A673 (cell line): ENCODE measurements around the gene SLC4A2.

Source experiments
- CTCF ChIP-seq: fragments of 300-800, 200-600 bp; sonication (generic); conservative IDR thresholded peaks from 2 replicates; pipeline ENCODE4 v1.5.1; 2017; ENCODE audit warnings: low read depth, mild to moderate bottlenecking, antibody characterized with exemption, low read length, moderate library complexity, mixed read lengths
- EZH2 ChIP-seq: fragments of 200-600 bp; sonication (generic); IDR thresholded peaks from 2 replicates; pipeline ENCODE4 v1.6.1; 2017; ENCODE audit warnings: borderline replicate concordance, low read depth, mild to moderate bottlenecking, mixed read lengths, antibody characterized with exemption, low read length; ENCODE audit not compliant: poor library complexity, severe bottlenecking

- no peak for TF ChIP-seq CTCF
- TF ChIP-seq EZH2: no peak
Measured at GRCh38 chr7:151020231-151020630, 39.2 kb upstream of the SLC4A2 start.
